Gastrocnemius medialis (tissue), 4 donors: ENCODE results near the gene CTBP2. TPM values are rescaled to one million over a fixed set of nuclear protein-coding genes. Genes with fewer than 3 reads are reported as not detected.
"Not testable (repeated sequence)": the region's sequence is repeated elsewhere in the genome, so short reads cannot be mapped to it uniquely, and the experiment has no call there.

Experiments used
- ATAC-seq, 2 donors: fragments of 150-250 bp; one replicate each; pipeline ENCODE4 v1.9.1; 2016
- DNase-seq, 2 donors: peaks; one replicate each; pipeline ENCODE4 v3.0.0-alpha.2; 2019
- H3K27ac ChIP-seq, 4 donors: fragments of 200-600 bp; sonication (generic); 1 replicate in 1 of 4; 2 replicates in 3 of 4; pipeline ENCODE4 v1.5.1; 2016 to 2018; ENCODE audit warnings: mild to moderate bottlenecking in 2 of 4, moderate library complexity in 1 of 4
- H3K27me3 ChIP-seq, 3 donors: fragments of 200-600 bp; sonication (generic) in 2 of 3; 1 replicate in 1 of 3; 2 replicates in 2 of 3; pipeline versions ENCODE4 v1.5.1 to v1.6.0; 2016 to 2019; ENCODE audit warnings: mild to moderate bottlenecking in 1 of 3, moderate library complexity in 1 of 3
- H3K36me3 ChIP-seq, 2 donors: fragments of 200-600 bp; sonication (generic) in 1 of 2; one replicate each; pipeline ENCODE4 v1.5.1; 2017 to 2018
- H3K4me1 ChIP-seq, 2 donors: fragments of 200-600 bp; sonication (generic) in 1 of 2; one replicate each; pipeline ENCODE4 v1.5.1; 2016 to 2017; ENCODE audit warnings: mild to moderate bottlenecking in 2 of 2
- H3K4me3 ChIP-seq, 4 donors: fragments of 200-600 bp; sonication (generic) in 3 of 4; 1 replicate in 1 of 4; 2 replicates in 3 of 4; pipeline ENCODE4 v1.5.1; 2016 to 2019; ENCODE audit warnings: mild to moderate bottlenecking in 2 of 4
- H3K9me3 ChIP-seq, 3 donors: fragments of 200-600 bp; sonication (generic) in 2 of 3; 1 replicate in 1 of 3; 2 replicates in 2 of 3; pipeline ENCODE4 v1.5.1; 2016 to 2019
- POLR2A ChIP-seq, 2 donors: fragments of 450-650 bp; IDR thresholded peaks; one replicate each; pipeline ENCODE4 v1.6.1; 2017; ENCODE audit warnings: antibody characterized with exemption in 2 of 2, mild to moderate bottlenecking in 2 of 2, moderate library complexity in 2 of 2
- in situ Hi-C, 4 donors: fragments of 200-750 bp; cut with MboI; loops; one replicate each; pipeline versions ENCODE4 v1.15.0 to v1.8.0; 2017; ENCODE audit warnings: low sequenced_read_pairs in 4 of 4
- intact Hi-C: fragments of 100-400 bp; cut with DNase I; formaldehyde crosslinking; loops from one replicate; pipeline ENCODE4 v1.15.1; 2023; ENCODE audit warnings: low total_unique reads
- total RNA-seq, 4 donors: library from RNA; depleted of rRNA; stranded (reverse); fragments of >200 nt; gene quantifications; one replicate each; pipeline versions ENCODE4 v1.1.0 to v1.2.3, GENCODE V29; 2016
- TF ChIP-seq, protein P1 (sequence below), 5 experiments: fragments of 450-650 bp in 3 of 5; fragments of 200-600 bp in 2 of 5; sonication (generic) in 2 of 5; IDR thresholded peaks in 4 of 5; conservative IDR thresholded peaks in 1 of 5; 1 replicate in 4 of 5; 2 replicates in 1 of 5; pipeline ENCODE4 v1.5.1; 2016 to 2019; ENCODE audit warnings: antibody characterized with exemption in 5 of 5, mild to moderate bottlenecking in 3 of 5, moderate library complexity in 3 of 5

Gene CTBP2
- total RNA-seq, 4 donors from 2014 or later, result 13.9 to 36.7 (median 21.1) TPM

DNA sequence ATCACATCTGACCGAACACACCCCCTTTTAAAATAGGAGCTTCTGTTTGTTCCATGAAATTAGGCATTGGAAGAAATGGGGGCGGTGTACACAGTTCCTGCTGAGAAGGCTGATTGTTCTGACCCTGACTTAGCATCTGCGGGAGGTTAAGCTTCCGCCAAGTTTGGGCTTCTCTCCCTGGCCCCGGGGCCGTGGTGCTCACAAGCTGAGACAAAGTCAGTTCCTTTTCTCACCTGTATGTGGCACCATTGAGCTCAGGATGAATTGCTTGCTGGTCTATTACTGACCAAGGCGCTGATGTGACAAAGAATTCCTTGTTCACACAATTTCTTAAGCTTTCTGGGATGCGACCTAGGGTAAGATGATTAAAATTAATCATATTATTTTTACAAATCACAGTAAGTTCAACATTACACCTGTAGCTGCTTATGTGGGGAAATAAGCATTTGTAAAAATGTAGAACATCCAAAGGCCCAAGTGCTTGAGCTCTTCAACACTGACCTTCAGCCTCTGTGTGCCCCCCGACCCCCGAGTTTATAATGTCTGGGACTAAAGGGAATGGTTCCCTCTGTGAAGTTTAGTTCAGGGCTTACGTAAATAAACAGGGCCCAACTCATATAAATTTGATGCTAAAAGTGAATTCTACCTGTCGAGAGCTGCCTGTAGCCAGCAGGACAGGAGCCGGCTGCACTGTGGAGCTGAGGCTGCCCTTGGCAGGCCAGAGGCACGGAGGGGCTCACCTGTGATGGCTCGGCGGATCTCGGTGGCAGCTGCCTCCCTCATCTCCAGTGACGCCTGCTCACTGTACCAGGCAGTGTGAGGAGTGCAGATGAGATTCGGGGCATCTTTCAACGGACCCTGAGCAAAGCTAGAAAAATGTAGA, 167.7 kb downstream of the CTBP2 start:
- DNase-seq (peak in 1 of 2 donors; percentile 77), ATAC-seq (peak; percentile 48 to 66)
- intact Hi-C loops (loop anchor here (2.0 to 5.0 kb wide), 3 partner anchors 45 to 75 kb away; no protein-coding TSS in a partner anchor), in situ Hi-C loops (loop anchor here in 1 of 4 donors (10.0 kb wide), 1 partner anchor 62 kb away; no protein-coding TSS in a partner anchor)
- H3K4me3 ChIP-seq, result no peak overlapping the region
- peak overlapping the region; percentile 71 to 83 (median 78) for H3K27ac ChIP-seq
- peaks cover 24 to 28% of the 10 kb centered on the region in 2 donors for H3K4me1 ChIP-seq
- H3K27me3 ChIP-seq, result no peaks in the 10 kb centered on the region
- no peaks in the 10 kb centered on the region for H3K9me3 ChIP-seq
- peaks cover 0 to 67% of the 10 kb centered on the region in 2 donors for H3K36me3 ChIP-seq
- TF ChIP-seq, protein P1, sequence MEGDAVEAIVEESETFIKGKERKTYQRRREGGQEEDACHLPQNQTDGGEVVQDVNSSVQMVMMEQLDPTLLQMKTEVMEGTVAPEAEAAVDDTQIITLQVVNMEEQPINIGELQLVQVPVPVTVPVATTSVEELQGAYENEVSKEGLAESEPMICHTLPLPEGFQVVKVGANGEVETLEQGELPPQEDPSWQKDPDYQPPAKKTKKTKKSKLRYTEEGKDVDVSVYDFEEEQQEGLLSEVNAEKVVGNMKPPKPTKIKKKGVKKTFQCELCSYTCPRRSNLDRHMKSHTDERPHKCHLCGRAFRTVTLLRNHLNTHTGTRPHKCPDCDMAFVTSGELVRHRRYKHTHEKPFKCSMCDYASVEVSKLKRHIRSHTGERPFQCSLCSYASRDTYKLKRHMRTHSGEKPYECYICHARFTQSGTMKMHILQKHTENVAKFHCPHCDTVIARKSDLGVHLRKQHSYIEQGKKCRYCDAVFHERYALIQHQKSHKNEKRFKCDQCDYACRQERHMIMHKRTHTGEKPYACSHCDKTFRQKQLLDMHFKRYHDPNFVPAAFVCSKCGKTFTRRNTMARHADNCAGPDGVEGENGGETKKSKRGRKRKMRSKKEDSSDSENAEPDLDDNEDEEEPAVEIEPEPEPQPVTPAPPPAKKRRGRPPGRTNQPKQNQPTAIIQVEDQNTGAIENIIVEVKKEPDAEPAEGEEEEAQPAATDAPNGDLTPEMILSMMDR (IDR thresholded peaks at IDR 0.05 in 4 of 5, conservative IDR thresholded peaks at IDR 0.05 in 1 of 5), result peak; percentile 76 to 86 (median 84)
- TF ChIP-seq POLR2A (IDR thresholded peaks at IDR 0.05), result no peak

DNA sequence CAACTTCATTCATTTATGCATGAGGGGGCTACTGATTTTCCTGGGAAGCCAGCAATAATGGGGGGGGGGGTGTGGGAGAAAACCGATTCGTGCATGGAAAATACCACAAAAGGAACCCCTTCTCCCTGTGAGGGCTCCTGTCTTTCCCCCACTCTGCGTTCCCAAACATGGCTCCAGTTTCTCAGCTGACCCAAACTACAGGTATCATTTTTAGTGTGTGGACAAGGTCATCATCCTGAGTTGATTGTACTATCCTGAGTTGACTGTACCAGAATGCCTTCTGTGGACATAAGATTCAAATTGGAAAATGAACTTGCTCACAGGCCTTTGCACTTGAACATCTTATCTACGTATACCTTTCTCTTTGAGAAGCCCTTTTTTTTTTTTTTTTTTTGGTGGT, 168.5 kb downstream of the CTBP2 start:
- in situ Hi-C loops, result loop anchor here in 1 of 4 donors (10.0 kb wide), 1 partner anchor 63 kb away; no protein-coding TSS in a partner anchor
- Histone ChIP-seq H3K27ac (peak overlapping the region; percentile 71 to 83 (median 78)), H3K9me3 (no peaks in the 10 kb centered on the region), H3K4me3 (no peak overlapping the region), H3K4me1 (peaks cover 24 to 28% of the 10 kb centered on the region in 2 donors), H3K27me3 (no peaks in the 10 kb centered on the region), H3K36me3 (peaks cover 0 to 62% of the 10 kb centered on the region in 2 donors)
- intact Hi-C loops, result loop anchor here (2.0 to 5.0 kb wide), 3 partner anchors 45 to 75 kb away; no protein-coding TSS in a partner anchor
- DNase-seq (no peak), ATAC-seq (no peak)
- TF ChIP-seq, protein P1 (IDR thresholded peaks at IDR 0.05 in 4 of 5, conservative IDR thresholded peaks at IDR 0.05 in 1 of 5), result no peak
- no peak for TF ChIP-seq POLR2A (IDR thresholded peaks at IDR 0.05)

DNA sequence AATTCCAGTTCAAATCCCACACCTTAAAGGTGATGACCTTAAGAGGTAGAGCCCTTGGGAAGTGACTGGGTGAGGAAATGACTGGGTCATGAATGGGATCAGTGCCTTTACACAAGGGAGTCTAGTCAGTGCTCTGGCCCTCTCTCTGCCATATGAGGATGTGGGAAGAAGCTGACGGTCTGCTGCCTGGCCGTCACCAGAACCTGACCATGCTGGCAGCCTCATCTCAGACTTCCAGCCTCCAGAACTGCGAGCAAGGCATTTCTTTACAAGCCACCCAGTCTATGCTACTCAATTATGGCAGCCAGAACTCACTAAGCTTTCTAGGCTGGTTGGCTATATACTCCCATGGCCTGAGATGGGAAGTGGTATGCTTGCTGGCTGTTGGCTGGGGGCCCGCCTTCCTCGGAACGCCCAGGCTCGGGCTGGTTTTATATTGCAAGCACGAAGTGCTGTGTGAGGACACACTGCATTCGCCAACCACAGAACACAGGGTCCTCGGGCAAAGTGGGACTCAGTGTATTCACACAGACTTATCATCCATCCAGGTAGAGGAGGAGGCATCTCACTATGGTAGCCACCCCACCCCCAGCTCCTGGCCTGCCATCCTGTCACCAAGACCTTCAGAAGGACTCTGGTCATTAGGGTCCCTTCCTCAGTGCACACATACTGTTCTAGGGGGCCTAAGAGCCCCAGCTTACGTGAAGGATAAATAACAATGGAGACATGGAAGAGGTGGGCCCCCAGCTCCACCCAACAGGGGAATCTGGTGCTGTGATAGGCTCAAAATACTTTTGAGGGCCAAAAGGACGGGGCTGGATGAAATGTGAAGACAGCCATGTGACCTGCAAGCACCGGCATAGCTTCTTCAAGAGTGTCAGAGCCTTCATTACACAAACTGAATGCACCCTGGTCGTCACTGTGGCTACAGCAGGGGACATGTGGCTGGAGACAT, 169.4 kb downstream of the CTBP2 start:
- H3K27me3 ChIP-seq, result no peaks in the 10 kb centered on the region
- TF ChIP-seq, protein P1 (IDR thresholded peaks at IDR 0.05 in 4 of 5, conservative IDR thresholded peaks at IDR 0.05 in 1 of 5), result no peak
- no peak for TF ChIP-seq POLR2A (IDR thresholded peaks at IDR 0.05)
- peak overlapping the region; percentile 71 to 83 (median 78) for H3K27ac ChIP-seq
- H3K4me3 ChIP-seq, result no peak overlapping the region
- peak; percentile 28 to 47 for ATAC-seq
- H3K4me1 ChIP-seq, result peaks cover 24 to 28% of the 10 kb centered on the region in 2 donors
- DNase-seq, result peak in 1 of 2 donors; percentile 72
- in situ Hi-C loops (loop anchor here in 1 of 4 donors (10.0 kb wide), 1 partner anchor 64 kb away; no protein-coding TSS in a partner anchor), intact Hi-C loops (loop anchor here (5.0 kb wide), 2 partner anchors 46 to 74 kb away; no protein-coding TSS in a partner anchor)
- H3K36me3 ChIP-seq, result peaks cover 0 to 56% of the 10 kb centered on the region in 2 donors
- no peaks in the 10 kb centered on the region for H3K9me3 ChIP-seq

DNA sequence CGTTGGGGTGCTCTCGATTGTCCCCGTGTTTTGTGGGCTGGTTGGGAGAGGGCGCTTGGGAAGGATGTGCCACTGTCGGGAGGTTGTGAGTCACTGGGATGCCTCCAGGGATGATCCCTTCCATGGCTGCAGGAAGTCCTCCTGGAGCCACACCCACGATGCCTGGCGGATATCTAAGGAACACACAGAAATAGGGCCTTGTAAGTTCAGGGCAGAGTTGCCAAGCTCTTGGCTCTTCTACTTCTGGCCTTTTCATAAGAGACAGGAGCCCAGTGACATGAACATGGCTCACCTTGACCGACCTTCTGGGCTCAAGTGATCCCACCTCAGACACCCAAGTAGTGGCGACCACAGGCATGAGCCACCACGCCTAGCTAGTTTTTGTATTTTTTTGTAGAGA, 170.8 kb downstream of the CTBP2 start:
- H3K27ac ChIP-seq, result peak overlapping the region; percentile 71 to 83 (median 78)
- in situ Hi-C loops (no loop called here), intact Hi-C loops (no loop called here)
- H3K27me3 ChIP-seq, result no peaks in the 10 kb centered on the region
- H3K4me1 ChIP-seq, result peaks cover 24 to 28% of the 10 kb centered on the region in 2 donors
- H3K9me3 ChIP-seq, result no peaks in the 10 kb centered on the region
- H3K4me3 ChIP-seq, result no peak overlapping the region
- peak in 1 of 2 donors; percentile 9 for ATAC-seq
- peaks cover 0 to 57% of the 10 kb centered on the region in 2 donors for H3K36me3 ChIP-seq
- DNase-seq, result peak in 1 of 2 donors; percentile 71
- TF ChIP-seq POLR2A (IDR thresholded peaks at IDR 0.05), result no peak
- TF ChIP-seq, protein P1 (IDR thresholded peaks at IDR 0.05 in 4 of 5, conservative IDR thresholded peaks at IDR 0.05 in 1 of 5), result no peak

DNA sequence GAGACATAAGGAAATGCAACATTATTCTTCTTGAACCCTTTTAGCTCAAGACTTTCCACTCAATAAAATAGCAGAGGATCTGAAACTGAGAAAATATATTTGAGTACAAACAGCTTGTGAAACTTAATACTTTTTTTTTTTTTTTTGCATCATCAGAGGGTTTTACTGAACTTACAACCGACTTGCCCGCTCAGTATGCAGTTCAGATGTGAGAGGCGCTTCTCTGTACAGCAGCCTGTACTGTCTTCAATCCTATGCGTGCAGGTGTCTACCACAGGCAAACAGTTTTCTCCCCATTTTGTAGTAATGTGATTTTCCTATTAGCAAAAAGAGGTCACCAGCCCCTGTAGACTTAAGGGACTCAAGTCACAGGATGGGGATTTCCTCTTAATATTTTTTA, 171.6 kb downstream of the CTBP2 start:
- in situ Hi-C loops, ATAC-seq, DNase-seq, H3K4me3 ChIP-seq, H3K9me3 ChIP-seq, intact Hi-C loops, H3K27me3 ChIP-seq: not testable (repeated sequence)
- H3K36me3 ChIP-seq, result peaks cover 0 to 57% of the 10 kb centered on the region in 2 donors
- H3K4me1 ChIP-seq, result peaks cover 24 to 28% of the 10 kb centered on the region in 2 donors
- H3K27ac ChIP-seq, result peak overlapping the region in 2 of 4 donors; percentile 23 to 33
